K562 (cell line): ENCODE measurements around the gene SLC3A2. TPM values are rescaled to one million over a fixed set of nuclear protein-coding genes. Genes with fewer than 3 reads are reported as not detected.

Experiments
- BHLHE40 ChIP-seq: IDR thresholded peaks from 2 replicates; pipeline ENCODE4 v1.6.1; 2011; ENCODE audit warnings: low read length, improper control_type of control experiment
- CBFA2T2 ChIP-seq: fragments of 450-650 bp; conservative IDR thresholded peaks from 2 replicates; pipeline ENCODE4 v1.6.1; 2017; ENCODE audit warnings: mild to moderate bottlenecking
- ETV1 ChIP-seq: fragments of 450-650 bp; conservative IDR thresholded peaks from 2 replicates; pipeline ENCODE4 v1.6.1; 2016; ENCODE audit warnings: missing genetic modification characterization, control low read depth, low read depth, missing compliant biosample characterization
- GTF2F1 ChIP-seq: IDR thresholded peaks from 2 replicates; pipeline ENCODE4 v1.6.1; 2011; ENCODE audit warnings: low read depth, low read length, improper control_type of control experiment
- HNRNPH1 ChIP-seq: fragments of 200-400 bp; formaldehyde crosslinking; optimal IDR thresholded peaks from 2 replicates; pipeline ENCODE3; 2017; ENCODE audit warnings: low read depth, mild to moderate bottlenecking, low read length, moderate library complexity
- MYC ChIP-seq, 2 experiments: fragments of 250-450 bp in 1 of 2; sonication (Bioruptor Pico) in 1 of 2; IDR thresholded peaks; 2 replicates each; pipeline versions ENCODE4 v1.5.1 to v1.6.1; 2012 to 2021; ENCODE audit warnings: low read depth in 2 of 2, borderline replicate concordance in 1 of 2, improper control_type of control experiment in 1 of 2, low read length in 1 of 2, mild to moderate bottlenecking in 1 of 2, moderate library complexity in 1 of 2
- MYNN ChIP-seq, 2 experiments: sonication (generic); formaldehyde crosslinking in 1 of 2; IDR thresholded peaks; 2 replicates each; pipeline versions ENCODE4 v1.5.0 to v1.6.1; 2016 to 2020; ENCODE audit warnings: antibody characterized with exemption in 1 of 2, missing genetic modification reagents in 1 of 2
- NRF1 ChIP-seq, 2 experiments: fragments of 450-650 bp; IDR thresholded peaks in 1 of 2; conservative IDR thresholded peaks in 1 of 2; 2 replicates each; pipeline ENCODE4 v1.6.1; 2014; ENCODE audit warnings: mild to moderate bottlenecking in 2 of 2
- RCOR1 ChIP-seq, 2 experiments: IDR thresholded peaks; 2 replicates each; pipeline ENCODE4 v1.6.1; 2012; ENCODE audit warnings: low read depth in 2 of 2, low read length in 2 of 2, borderline replicate concordance in 1 of 2, improper control_type of control experiment in 1 of 2
- SMC3 ChIP-seq: conservative IDR thresholded peaks from 2 replicates; pipeline ENCODE4 v1.6.1; 2011; ENCODE audit warnings: low read depth, low read length, improper control_type of control experiment; ENCODE audit not compliant: insufficient read depth
- SNRNP70 ChIP-seq: fragments of 200-400 bp; formaldehyde crosslinking; optimal IDR thresholded peaks from 2 replicates; pipeline ENCODE3; 2017; ENCODE audit warnings: low read depth, low read length
- STAG1 ChIP-seq: sonication (generic); formaldehyde crosslinking; IDR thresholded peaks from 2 replicates; pipeline ENCODE4 v1.5.0; 2020; ENCODE audit warnings: missing genetic modification reagents, borderline replicate concordance
- YY1 ChIP-seq, 3 experiments: IDR thresholded peaks; 2 replicates each; pipeline ENCODE4 v1.6.1; 2011; ENCODE audit warnings: low read length in 2 of 3, mild to moderate bottlenecking in 2 of 3, moderate library complexity in 2 of 3, borderline replicate concordance in 1 of 3, control low read depth in 1 of 3, low read depth in 1 of 3; ENCODE audit not compliant: insufficient read depth in 3 of 3, insufficient replicate concordance in 2 of 3, control insufficient read depth in 1 of 3, insufficient read length in 1 of 3; ENCODE audit errors: extremely low read depth in 1 of 3
- ZBTB17 ChIP-seq: fragments of 450-650 bp; formaldehyde crosslinking; IDR thresholded peaks from 2 replicates; pipeline ENCODE4 v1.4.0; 2020; ENCODE audit warnings: mild to moderate bottlenecking
- ZNF253 ChIP-seq: fragments of 250-450 bp; sonication (Bioruptor Pico); conservative IDR thresholded peaks from 2 replicates; pipeline ENCODE4 v1.6.1; 2021; ENCODE audit warnings: mild to moderate bottlenecking
- ZNF263 ChIP-seq: sonication (generic); formaldehyde crosslinking; IDR thresholded peaks from 2 replicates; pipeline ENCODE4 v1.8.0; 2022; ENCODE audit warnings: mild to moderate bottlenecking, missing genetic modification reagents, borderline replicate concordance
- polyA plus RNA-seq, 8 experiments: library from polyadenylated mRNA; depleted of rRNA in 4 of 8; stranded (reverse) in 5 of 8; unstranded in 3 of 8; fragments of >200 nt; fragmentation: Nextera tagmentation in 2 of 8; fragmentation: Illumina TruSeq in 1 of 8; extraction: Ambion mirVana in 2 of 8; extraction: Trizol in 1 of 8; gene quantifications; 2 replicates each; pipeline versions ENCODE4 v1.2.1 to v1.2.3, GENCODE V29; 2011 to 2014; ENCODE audit warnings: inconsistent platforms in 1 of 8, missing spikeins in 1 of 8
- total RNA-seq, 7 experiments: library from RNA; depleted of rRNA in 6 of 7; stranded (reverse); fragments of >200 nt in 6 of 7; fragmentation: Illumina TruSeq in 2 of 7; extraction: Trizol in 2 of 7; gene quantifications; 2 replicates each; pipeline versions ENCODE4 v1.2.1 to v1.2.3, GENCODE V29; 2011 to 2021; ENCODE audit warnings: low replicate concordance in 1 of 7
- TF ChIP-seq, protein P1 (sequence below): fragments of 250-450 bp; sonication (Bioruptor Pico); IDR thresholded peaks from 2 replicates; pipeline ENCODE4 v1.8.0; 2021; ENCODE audit warnings: moderate library complexity, mild to moderate bottlenecking, inconsistent platforms
- TF ChIP-seq, protein P2 (sequence below): sonication (generic); formaldehyde crosslinking; IDR thresholded peaks from 2 replicates; pipeline ENCODE4 v1.8.0; 2022; ENCODE audit warnings: mild to moderate bottlenecking, missing genetic modification reagents

SLC3A2 gene
- total and polyA plus RNA-seq, 9 of the 15 experiments (the other 6 are each of a cell fraction or from before 2014, with no cell fraction given): 20.0 to 296 (median 214) TPM

DNA sequence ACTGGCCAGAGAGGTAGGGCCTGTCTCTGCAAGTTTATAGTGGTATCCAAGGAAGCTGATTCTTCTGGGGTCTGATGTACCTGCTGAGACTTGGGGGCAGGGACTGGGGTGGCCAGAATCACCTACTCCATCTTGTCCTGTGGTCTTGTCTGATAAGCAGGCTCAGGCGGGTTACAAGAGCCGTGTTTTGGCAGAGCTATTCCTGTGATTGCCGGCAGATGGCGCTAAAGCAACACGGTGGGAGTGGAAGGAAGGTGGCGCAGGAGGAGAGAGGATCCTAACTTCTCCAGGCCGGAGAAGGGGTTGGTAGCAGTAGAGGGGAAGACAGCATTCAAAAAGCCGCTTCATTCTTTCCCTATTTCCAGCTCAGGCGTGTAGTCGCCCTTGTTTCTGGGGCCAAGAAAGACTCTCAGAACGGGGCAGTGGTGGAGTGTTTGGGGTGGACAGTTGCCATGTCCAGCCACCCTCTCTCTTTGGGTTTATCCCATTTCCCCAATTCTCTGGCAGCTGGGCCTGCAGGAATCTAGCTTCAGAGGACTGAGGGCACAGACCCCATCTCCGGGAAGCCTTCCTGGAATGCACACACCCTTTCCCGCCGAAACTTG is 25.3 kb downstream of the SLC3A2 start (continued):
- TF ChIP-seq RCOR1 (IDR thresholded peaks at IDR 0.05; ENCODE audit: borderline replicate concordance in 1 of 2, low read depth in 2 of 2, low read length in 2 of 2): peak in 1 of 2 experiments; percentile 87; a peak in 2 of 4 replicates
- no peak for TF ChIP-seq ZNF253 (CRISPR knock-in tag)
- TF ChIP-seq NRF1 (conservative IDR thresholded peaks at IDR 0.05 in 1 of 2, IDR thresholded peaks at IDR 0.05 in 1 of 2): 0 out of 4 replicates have a peak, but pooled peaks have one; percentile 18 to 27
- peak in 1 of 3 experiments; percentile 58 for TF ChIP-seq YY1 (IDR thresholded peaks at IDR 0.05; ENCODE audit: borderline replicate concordance in 1 of 3, control insufficient read depth in 1 of 3, extremely low read depth in 1 of 3, insufficient read depth in 3 of 3, insufficient read length in 1 of 3, insufficient replicate concordance in 2 of 3, low read depth in 1 of 3, low read length in 2 of 3)
- TF ChIP-seq HNRNPH1: no peak
- no peak for TF ChIP-seq ETV1 (tag)
- no peak for TF ChIP-seq ZNF263 (CRISPR knock-in tag)
- TF ChIP-seq BHLHE40: peak; percentile 48; the same call in 1 of the 2 replicates
- no peak for TF ChIP-seq ZBTB17 (CRISPR knock-in tag)
- peak; percentile 95 for TF ChIP-seq SMC3
- TF ChIP-seq, protein P1, sequence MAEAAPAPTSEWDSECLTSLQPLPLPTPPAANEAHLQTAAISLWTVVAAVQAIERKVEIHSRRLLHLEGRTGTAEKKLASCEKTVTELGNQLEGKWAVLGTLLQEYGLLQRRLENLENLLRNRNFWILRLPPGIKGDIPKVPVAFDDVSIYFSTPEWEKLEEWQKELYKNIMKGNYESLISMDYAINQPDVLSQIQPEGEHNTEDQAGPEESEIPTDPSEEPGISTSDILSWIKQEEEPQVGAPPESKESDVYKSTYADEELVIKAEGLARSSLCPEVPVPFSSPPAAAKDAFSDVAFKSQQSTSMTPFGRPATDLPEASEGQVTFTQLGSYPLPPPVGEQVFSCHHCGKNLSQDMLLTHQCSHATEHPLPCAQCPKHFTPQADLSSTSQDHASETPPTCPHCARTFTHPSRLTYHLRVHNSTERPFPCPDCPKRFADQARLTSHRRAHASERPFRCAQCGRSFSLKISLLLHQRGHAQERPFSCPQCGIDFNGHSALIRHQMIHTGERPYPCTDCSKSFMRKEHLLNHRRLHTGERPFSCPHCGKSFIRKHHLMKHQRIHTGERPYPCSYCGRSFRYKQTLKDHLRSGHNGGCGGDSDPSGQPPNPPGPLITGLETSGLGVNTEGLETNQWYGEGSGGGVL (CRISPR knock-in tag): no peak
- TF ChIP-seq, protein P2, sequence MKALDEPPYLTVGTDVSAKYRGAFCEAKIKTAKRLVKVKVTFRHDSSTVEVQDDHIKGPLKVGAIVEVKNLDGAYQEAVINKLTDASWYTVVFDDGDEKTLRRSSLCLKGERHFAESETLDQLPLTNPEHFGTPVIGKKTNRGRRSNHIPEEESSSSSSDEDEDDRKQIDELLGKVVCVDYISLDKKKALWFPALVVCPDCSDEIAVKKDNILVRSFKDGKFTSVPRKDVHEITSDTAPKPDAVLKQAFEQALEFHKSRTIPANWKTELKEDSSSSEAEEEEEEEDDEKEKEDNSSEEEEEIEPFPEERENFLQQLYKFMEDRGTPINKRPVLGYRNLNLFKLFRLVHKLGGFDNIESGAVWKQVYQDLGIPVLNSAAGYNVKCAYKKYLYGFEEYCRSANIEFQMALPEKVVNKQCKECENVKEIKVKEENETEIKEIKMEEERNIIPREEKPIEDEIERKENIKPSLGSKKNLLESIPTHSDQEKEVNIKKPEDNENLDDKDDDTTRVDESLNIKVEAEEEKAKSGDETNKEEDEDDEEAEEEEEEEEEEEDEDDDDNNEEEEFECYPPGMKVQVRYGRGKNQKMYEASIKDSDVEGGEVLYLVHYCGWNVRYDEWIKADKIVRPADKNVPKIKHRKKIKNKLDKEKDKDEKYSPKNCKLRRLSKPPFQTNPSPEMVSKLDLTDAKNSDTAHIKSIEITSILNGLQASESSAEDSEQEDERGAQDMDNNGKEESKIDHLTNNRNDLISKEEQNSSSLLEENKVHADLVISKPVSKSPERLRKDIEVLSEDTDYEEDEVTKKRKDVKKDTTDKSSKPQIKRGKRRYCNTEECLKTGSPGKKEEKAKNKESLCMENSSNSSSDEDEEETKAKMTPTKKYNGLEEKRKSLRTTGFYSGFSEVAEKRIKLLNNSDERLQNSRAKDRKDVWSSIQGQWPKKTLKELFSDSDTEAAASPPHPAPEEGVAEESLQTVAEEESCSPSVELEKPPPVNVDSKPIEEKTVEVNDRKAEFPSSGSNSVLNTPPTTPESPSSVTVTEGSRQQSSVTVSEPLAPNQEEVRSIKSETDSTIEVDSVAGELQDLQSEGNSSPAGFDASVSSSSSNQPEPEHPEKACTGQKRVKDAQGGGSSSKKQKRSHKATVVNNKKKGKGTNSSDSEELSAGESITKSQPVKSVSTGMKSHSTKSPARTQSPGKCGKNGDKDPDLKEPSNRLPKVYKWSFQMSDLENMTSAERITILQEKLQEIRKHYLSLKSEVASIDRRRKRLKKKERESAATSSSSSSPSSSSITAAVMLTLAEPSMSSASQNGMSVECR (CRISPR knock-in tag): no peak
- peak; percentile 55; the same call in 1 of the 2 replicates for TF ChIP-seq MYNN (IDR thresholded peaks at IDR 0.05)
- no peak for TF ChIP-seq MYNN (CRISPR knock-in tag; IDR thresholded peaks at IDR 0.05)
- TF ChIP-seq SNRNP70: no peak
- peak; percentile 21; the same call in 1 of the 2 replicates for TF ChIP-seq CBFA2T2
- 0 out of 2 replicates have a peak, but pooled peaks have one; percentile 23 for TF ChIP-seq MYC (IDR thresholded peaks at IDR 0.05; ENCODE audit: low read depth, low read length)
- no peak for TF ChIP-seq MYC (CRISPR knock-in tag; IDR thresholded peaks at IDR 0.05; ENCODE audit: borderline replicate concordance, low read depth)
- TF ChIP-seq GTF2F1: 0 out of 2 replicates have a peak, but pooled peaks have one; percentile 45
- TF ChIP-seq STAG1 (CRISPR knock-in tag): peak; percentile 91
